Melanocyte of skin (primary cell): ENCODE measurements around the gene POMC. TPM values are rescaled to one million over a fixed set of nuclear protein-coding genes. Genes with fewer than 3 reads are reported as not detected.

Source experiments
- total RNA-seq, 2 donors: library from RNA; depleted of rRNA; stranded (reverse); fragments of >200 nt; gene quantifications; 2 replicates each; pipeline ENCODE4 v1.2.3, GENCODE V29; 2012

The POMC gene
- 10 to 100 TPM; 12.0 to 15.8 TPM for total RNA-seq

DNA sequence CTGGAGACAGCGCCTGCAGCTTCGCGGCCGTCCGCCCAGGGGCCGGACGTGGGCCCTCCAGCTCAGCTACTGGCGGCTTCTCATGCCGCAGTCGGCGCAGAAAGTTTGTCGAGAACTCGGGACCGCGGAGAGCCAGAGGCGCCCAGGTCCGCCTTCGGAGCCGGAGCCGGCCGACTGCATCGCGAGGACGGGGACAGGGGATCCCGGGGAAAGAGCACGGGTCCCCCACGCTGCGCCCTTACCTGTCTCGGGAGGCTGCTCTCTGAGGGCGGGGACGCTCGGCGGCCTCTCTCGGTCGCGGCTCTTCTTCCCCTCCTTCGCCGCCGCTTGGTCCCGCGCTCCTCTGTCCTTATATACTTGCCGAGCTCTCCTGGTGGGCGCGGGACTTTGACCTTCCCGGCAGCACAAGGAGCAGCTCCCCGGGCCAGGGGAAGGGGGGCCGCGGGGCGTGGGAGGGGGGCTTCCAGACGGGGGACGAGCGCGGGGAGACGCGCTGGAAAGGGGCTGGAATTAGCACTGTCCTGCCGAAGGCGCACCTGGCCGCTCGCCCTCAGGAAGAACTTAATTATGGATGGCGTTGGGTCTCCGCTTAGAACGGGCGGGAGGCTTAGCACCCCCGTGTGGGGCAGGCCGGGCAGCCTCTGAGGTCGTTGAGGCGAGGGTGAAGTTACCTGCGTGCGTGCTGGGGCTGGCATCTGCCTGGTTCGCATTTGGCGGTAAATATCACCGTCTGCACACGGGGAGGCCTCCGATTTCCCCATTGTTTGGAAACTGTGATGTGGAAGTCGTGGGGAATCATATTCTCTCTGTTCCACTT is at the start of gene POMC:
TSS of gene POMC (minus strand) at position 325 of the 817 bp plus-strand sequence. CDS start 3,808 bp downstream, outside the sequence.

Other genes starting within 250 kb of the POMC start
- gene ADCY3, start 248.3 kb downstream of the POMC start, total RNA-seq, result 10 to 100 TPM; 32.7 to 38.3 TPM
- gene DNAJC27, start 196.6 kb downstream of the POMC start, total RNA-seq, result 1 to 10 TPM; 4.3 to 6.5 TPM
- gene EFR3B, start 126.5 kb downstream of the POMC start, total RNA-seq, result 10 to 100 TPM; 24.0 to 37.9 TPM
- 10 to 100 TPM; 16.0 to 17.9 TPM for gene DNMT3A, start 173.3 kb upstream of the POMC start, total RNA-seq